GM12878 (cell line): ENCODE data around the gene CPO.

Experiments used
- SPI1 ChIP-seq: IDR thresholded peaks from 2 replicates; pipeline ENCODE4 v1.6.1; 2011; ENCODE audit warnings: low read depth, mild to moderate bottlenecking, low read length, moderate library complexity, borderline replicate concordance; ENCODE audit not compliant: insufficient read depth
- TF ChIP-seq, protein P1 (sequence below), 3 experiments: IDR thresholded peaks in 2 of 3; conservative IDR thresholded peaks in 1 of 3; 2 replicates each; pipeline ENCODE4 v1.5.1; 2011; ENCODE audit warnings: low read depth in 3 of 3, low read length in 3 of 3, mild to moderate bottlenecking in 3 of 3, control low read depth in 2 of 3, moderate library complexity in 2 of 3, inconsistent platforms in 1 of 3, mixed read lengths in 1 of 3; ENCODE audit not compliant: control insufficient read depth in 2 of 3, insufficient read depth in 1 of 3; ENCODE audit errors: extremely low read depth in 1 of 3

DNA sequence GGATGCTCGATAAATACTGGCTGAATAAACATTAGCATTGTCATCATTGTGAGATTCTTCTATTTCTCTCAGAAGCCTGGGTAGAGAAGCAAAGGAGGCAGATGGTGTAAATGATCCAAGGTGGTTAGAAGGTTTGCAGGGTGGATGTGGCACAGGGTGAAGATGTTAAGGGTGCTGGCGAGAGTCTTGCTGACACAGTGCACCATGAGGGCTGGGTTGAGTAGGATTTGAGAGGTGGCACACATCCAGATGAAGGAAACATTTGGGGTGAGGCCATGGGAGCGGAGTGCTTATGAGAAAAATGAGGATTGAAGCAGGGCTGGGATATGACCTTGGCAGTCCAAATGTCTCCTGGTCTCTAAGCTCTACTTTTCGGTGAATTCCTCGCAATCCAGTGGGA, 17.8 kb upstream of the CPO start:
- TF ChIP-seq, protein P1, sequence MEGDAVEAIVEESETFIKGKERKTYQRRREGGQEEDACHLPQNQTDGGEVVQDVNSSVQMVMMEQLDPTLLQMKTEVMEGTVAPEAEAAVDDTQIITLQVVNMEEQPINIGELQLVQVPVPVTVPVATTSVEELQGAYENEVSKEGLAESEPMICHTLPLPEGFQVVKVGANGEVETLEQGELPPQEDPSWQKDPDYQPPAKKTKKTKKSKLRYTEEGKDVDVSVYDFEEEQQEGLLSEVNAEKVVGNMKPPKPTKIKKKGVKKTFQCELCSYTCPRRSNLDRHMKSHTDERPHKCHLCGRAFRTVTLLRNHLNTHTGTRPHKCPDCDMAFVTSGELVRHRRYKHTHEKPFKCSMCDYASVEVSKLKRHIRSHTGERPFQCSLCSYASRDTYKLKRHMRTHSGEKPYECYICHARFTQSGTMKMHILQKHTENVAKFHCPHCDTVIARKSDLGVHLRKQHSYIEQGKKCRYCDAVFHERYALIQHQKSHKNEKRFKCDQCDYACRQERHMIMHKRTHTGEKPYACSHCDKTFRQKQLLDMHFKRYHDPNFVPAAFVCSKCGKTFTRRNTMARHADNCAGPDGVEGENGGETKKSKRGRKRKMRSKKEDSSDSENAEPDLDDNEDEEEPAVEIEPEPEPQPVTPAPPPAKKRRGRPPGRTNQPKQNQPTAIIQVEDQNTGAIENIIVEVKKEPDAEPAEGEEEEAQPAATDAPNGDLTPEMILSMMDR (IDR thresholded peaks at IDR 0.05 in 2 of 3, conservative IDR thresholded peaks at IDR 0.05 in 1 of 3; ENCODE audit: control insufficient read depth in 2 of 3, extremely low read depth in 1 of 3, insufficient read depth in 1 of 3, low read depth in 3 of 3, low read length in 3 of 3) = no peak
- TF ChIP-seq SPI1 = no peak
